ENCODE results near the gene GNB4.

The GNB4 gene

DNA sequence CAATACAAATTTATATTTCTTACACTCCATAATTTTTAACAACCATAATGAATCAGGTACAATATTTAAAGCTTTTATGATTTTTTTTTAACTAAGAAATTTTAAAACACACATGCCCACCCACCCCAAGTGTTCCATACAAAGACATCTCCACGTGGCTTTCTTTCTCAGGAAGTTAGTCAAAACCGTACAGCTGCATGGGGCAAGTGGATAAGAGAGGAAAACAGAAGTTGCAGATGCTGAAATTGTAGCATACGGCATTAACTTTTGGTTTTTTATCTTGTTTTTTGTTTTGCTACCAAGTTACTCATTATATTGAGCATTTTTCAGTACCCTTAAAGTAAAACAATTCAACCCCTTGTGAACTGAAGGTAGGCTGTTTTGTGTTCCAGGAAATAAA is 14.8 kb downstream of the GNB4 start:
- no peak for DNase-seq (ENCODE audit: low read depth, low spot score)

DNA sequence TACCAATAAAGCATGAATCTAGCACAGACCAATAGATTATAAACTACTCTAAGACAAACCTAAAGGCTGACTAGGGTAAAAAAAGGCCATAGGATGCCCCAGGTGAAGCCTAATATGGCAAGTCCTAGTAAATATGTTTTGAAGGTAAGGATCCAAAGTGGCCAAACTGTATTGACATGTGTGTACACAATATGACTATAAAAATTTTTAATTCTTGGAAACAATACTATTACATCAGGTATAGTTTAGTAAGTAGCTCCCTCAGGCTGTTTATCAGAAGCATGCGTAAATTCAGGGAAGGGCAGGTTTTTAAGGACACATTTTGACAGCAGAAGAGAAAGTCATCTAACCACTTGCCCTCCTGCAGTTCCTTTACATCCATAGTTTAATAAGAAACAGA is 18.8 kb downstream of the GNB4 start:
- no peak for DNase-seq (ENCODE audit: low read depth, low spot score)

DNA sequence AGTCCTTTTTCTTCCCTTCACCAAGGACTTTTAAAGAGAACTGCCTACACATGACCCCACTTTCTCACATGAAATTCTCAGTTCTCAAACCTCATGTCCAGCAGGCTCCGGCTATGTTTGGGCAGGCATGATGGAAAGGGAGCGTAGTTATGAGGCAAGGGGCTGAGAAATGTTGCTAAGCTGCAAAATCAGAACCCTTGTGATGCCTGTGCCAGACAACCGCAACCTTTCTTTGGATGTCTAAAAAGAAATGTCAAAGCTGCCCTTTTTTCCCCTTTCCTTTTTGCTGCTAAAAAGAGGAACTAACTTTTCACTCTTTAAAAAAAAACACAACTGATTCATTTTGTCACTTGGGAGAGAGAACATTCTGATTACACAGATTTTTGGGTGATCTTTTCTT is 19.2 kb downstream of the GNB4 start:
- DNase-seq (ENCODE audit: low read depth, low spot score): no peak

GRCh38 chr3:179430277-179430870 is 20.9 kb downstream of the GNB4 start:
- no peak for DNase-seq (ENCODE audit: low read depth, low spot score)

GRCh38 chr3:179428876-179429548 is 22.3 kb downstream of the GNB4 start:
- DNase-seq (ENCODE audit: low read depth, low spot score): no peak

DNA sequence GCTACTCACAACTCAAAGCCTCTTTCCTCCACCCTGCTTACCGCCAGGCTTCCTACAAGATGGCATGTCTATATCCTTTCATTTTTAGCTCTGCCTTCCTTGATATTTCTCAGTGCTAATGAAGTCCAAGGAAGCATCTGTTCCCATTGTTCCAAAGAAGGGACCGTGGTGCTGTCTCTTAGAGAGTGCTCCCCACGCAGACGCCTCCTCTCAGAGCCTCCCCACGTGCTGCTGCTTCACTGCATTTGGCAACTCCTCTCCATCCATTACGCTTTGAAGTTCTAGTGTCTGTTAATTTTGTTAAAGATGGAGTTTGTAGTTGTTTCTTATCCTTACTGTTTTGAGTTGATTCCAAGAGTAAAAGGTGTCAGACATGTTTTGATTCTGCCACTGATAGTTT is 26.2 kb downstream of the GNB4 start:
- no peak for DNase-seq (ENCODE audit: low read depth, low spot score)

- no peak for DNase-seq (ENCODE audit: low read depth, low spot score)
These were observed 29.8 kb downstream of the GNB4 start for GRCh38 chr3:179421500-179421899.

DNA sequence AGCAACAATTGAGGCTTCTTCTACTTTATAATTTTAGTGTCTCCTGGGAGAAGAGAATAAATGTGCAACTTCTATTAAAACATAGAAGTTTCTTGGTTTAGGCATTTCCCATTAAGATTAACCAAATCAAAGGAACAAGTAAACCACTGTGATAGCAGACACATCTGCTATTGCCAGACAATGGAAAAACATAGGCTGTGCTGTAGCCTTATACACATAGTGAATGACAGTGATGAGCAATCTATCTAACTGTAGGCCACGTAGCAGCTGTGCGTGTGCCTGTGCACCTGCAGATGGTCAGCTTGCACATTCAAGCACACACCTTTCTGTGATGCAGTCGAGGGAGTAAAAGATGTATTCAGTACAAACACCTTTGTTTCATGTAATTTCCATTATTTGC is 32.7 kb downstream of the GNB4 start:
- no peak for DNase-seq (ENCODE audit: low read depth, low spot score)

DNA sequence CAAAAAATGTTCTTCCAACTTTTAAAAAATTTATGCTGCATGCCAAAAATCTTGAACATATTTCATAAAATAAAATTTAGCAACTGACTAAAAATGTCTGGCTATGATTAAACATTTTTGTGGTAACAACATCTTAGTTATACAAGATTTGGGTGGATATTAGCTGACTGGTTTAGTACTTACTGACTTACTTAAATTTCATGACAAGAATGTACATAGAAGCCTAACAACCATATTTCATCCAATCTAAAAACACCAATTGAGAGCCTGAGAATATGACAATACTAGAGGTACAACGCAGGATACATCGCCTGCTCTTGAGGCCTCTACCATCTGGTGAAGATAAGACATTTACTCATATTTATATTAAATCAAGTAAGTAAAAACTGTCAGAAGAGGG is 34.6 kb downstream of the GNB4 start:
- no peak for DNase-seq (ENCODE audit: low read depth, low spot score)

- no peak for DNase-seq (ENCODE audit: low read depth, low spot score)
These were observed 35.9 kb downstream of the GNB4 start for GRCh38 chr3:179415377-179415776.

DNA sequence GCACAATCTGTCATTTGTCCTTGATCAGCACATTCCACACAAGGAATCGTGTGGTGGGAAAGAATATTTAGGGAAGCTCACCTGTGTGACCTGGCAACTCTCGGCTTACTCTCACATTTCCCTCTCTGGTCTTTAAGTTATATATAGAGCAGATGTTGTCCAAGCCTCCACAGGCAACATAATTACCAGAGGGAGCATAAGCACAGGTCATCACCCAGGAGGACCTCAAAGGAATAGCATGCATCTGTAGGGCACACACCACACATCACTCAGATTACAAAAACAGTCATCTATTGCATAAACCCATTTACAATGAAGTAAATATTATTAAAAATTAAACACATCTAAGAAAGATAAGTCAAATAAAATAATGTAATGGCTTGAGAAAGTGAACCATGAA is 36.5 kb downstream of the GNB4 start:
- no peak for DNase-seq (ENCODE audit: low read depth, low spot score)

GRCh38 chr3:179410999-179411398 is 40.3 kb downstream of the GNB4 start:
- DNase-seq (ENCODE audit: low read depth, low spot score): no peak

GRCh38 chr3:179410331-179410730 is 40.9 kb downstream of the GNB4 start:
- no peak for DNase-seq (ENCODE audit: low read depth, low spot score)

DNA sequence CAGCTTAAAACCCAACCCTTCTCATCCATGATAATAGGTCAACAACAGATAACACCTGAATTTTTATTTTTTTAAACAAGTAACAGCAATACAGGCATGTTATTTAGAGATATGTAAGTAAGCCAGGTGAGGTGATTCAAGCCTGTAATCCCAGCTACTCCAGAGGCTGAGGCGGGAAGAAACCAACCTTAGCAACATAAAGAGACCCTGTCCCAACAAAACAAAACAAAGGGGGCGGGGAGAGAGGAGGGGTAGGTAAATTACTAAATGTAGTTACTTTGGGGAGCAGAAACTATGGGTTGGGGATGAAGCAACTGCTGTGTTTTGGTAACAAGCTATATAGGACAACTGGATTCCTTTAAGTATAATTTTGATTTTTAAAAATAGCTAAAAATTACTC is 47.0 kb downstream of the GNB4 start:
- DNase-seq (ENCODE audit: low read depth, low spot score): no peak

DNA sequence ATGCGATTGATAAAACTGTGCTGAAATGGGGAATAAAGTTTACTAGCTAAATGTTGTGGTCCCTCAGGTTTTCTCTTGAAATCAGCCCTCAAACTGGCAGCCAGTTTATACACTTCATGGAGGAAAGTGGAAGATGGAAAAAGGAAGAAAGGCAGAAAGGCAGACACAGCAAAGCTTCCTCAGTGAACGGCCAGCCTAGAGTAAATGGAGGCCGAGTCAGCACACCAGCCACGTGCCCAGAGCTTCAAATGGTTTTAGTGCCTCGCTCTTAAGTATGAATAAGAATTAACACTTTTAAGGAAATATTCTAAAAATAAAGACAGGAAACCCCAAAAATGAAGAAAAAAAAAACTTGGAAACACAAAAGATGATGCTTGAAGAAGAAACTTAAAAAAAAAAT is 48.3 kb downstream of the GNB4 start:
- no peak for DNase-seq (ENCODE audit: low read depth, low spot score)

DNA sequence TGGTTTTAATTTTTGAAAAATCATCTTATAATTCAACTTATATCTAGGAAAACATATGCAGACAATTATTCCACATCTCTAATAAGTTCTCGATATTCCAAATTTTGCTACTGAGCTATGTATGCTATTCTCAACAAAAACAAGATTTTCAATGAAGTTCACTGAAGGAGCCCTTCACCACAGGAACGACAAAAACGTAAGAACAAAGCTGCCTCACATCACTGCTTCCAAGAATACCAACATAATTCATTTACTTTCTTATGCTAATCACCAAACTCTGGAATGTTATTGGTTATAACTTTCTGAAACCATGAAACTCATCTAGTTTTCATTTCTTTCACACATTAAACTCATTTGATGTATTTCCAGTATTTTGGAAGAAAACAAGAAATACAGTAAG is 49.7 kb downstream of the GNB4 start:
- DNase-seq (ENCODE audit: low read depth, low spot score): no peak

DNA sequence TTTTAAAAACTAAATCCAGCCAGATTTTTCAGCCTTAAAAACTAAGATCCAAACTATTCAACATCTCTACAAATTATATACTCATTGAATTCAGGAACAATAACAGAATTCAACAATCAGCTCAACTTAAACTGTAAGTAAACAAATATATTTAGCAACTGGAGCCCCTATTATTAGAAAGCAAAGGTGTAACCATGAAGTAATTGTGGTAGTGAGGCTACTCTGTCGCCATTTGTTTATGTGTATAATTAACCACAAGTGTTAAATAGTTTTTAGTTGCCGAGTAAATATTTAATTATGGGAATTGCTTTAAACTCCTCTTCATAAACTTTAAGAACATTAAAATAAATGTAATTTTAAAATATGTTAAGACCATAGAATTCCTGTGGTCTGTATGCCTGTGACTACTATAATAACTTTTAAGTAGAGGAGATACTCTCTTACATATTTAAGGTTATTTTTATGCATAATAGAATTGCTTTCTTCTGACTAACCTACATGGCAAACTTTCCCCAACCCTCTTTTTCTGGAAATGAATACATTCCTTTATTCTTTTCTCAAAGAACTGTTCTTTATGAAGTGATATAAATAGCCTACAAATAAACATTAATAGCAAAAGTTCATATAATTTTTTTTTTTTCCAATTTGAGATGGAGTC is 52.6 kb downstream of the GNB4 start:
- DNase-seq (ENCODE audit: low read depth, low spot score): no peak

DNA sequence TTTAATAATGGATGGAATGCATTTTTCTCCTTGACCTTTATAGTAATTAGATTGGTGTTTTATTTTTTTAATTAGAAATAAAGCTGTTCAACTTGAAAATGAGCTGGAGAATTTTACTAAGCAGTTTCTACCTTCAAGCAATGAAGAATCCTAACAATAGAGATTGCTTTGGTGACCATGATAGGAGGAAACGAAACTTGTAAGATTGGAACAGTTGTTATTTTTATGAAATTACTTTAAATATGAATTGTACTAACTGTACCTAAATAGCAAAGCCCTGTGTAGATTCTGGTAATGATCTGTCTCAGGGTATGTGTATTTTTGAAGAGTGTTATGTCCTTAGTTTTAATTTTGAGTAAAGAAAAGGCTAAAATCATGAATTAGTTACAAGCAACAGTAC is 59.4 kb downstream of the GNB4 start:
- DNase-seq (ENCODE audit: low read depth, low spot score): no peak

GRCh38 chr3:179376474-179376873 is 74.8 kb downstream of the GNB4 start:
- no peak for DNase-seq (ENCODE audit: low read depth, low spot score)

GRCh38 chr3:179375091-179375999 is 75.9 kb downstream of the GNB4 start:
- DNase-seq (ENCODE audit: low read depth, low spot score): no peak

DNA sequence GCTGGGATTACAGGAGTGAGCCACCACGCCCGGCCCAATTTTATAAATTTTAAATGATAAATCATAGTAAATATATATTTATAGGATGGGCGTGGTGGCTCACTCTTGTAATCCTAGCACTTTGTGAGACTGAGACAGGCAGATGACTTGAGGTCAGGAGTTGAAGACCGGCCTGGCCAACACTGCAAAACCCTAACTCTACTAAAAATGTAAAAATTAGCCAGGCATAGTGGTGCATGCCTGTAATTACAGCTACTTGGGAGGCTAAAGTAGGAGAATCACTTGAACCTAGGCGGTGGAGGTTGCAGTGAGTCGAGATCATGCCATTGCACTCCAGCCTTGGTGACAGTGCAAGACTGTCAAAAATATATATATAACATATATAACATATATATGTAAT is 77.3 kb downstream of the GNB4 start:
- no peak for DNase-seq (ENCODE audit: low read depth, low spot score)

GRCh38 chr3:179369621-179370020 is 81.6 kb downstream of the GNB4 start:
- DNase-seq (ENCODE audit: low read depth, low spot score): no peak
